Lung (tissue), 12 donors: ENCODE data around the gene LTB4R. TPM values are rescaled to one million over a fixed set of nuclear protein-coding genes. Genes with fewer than 3 reads are reported as not detected.

Source experiments
- ATAC-seq: fragments of 200-7000 bp; cut with Tn5 transposase; one replicate; pipeline ENCODE4 v1.9.1; 2020; ENCODE audit warnings: moderate number of reproducible peaks; ENCODE audit not compliant: insufficient read depth, low FRiP score
- DNase-seq, 3 donors: peaks; one replicate each; pipeline ENCODE4 v3.0.0-alpha.2; 2013 to 2017
- H3K27ac ChIP-seq, 2 donors: one replicate each; pipeline ENCODE4 v1.5.1; 2013; ENCODE audit warnings: mild to moderate bottlenecking in 2 of 2, moderate library complexity in 2 of 2, control low read depth in 1 of 2, inconsistent platforms in 1 of 2, low read depth in 1 of 2, low read length in 1 of 2
- H3K27me3 ChIP-seq, 3 donors: one replicate each; pipeline ENCODE4 v1.5.1; 2013; ENCODE audit warnings: low read length in 2 of 3; ENCODE audit not compliant: control insufficient read depth in 3 of 3, insufficient read depth in 3 of 3
- H3K36me3 ChIP-seq, 4 donors: one replicate each; pipeline ENCODE4 v1.5.1; 2013; ENCODE audit warnings: low read length in 4 of 4, mild to moderate bottlenecking in 1 of 4, moderate library complexity in 1 of 4; ENCODE audit not compliant: control insufficient read depth in 4 of 4, insufficient read depth in 4 of 4
- H3K4me1 ChIP-seq, 5 donors: one replicate each; pipeline ENCODE4 v1.5.1; 2013; ENCODE audit warnings: low read length in 5 of 5, mild to moderate bottlenecking in 2 of 5, moderate library complexity in 1 of 5; ENCODE audit not compliant: control insufficient read depth in 5 of 5, insufficient read depth in 5 of 5
- H3K4me3 ChIP-seq: one replicate; pipeline ENCODE4 v1.5.1; 2013; ENCODE audit warnings: mild to moderate bottlenecking, control low read depth, moderate library complexity
- H3K9ac ChIP-seq, 2 donors: one replicate each; pipeline ENCODE4 v1.5.1; 2013; ENCODE audit warnings: low read length in 2 of 2, control low read depth in 1 of 2; ENCODE audit not compliant: insufficient read depth in 1 of 2
- H3K9me3 ChIP-seq, 4 donors: one replicate each; pipeline ENCODE4 v1.5.1; 2013; ENCODE audit warnings: low read length in 3 of 4, mild to moderate bottlenecking in 1 of 4, moderate library complexity in 1 of 4; ENCODE audit not compliant: control insufficient read depth in 4 of 4, insufficient read depth in 3 of 4
- WGBS, 2 donors: extraction: QIAGEN DNeasy Blood & Tissue Kit; methylation state at CpG; one replicate each; pipeline ENCODE4 v1.1.7; 2013; 5-methylcytosine and 5-hydroxymethylcytosine counted together
- polyA plus RNA-seq, 2 donors: library from polyadenylated mRNA; stranded (reverse); fragments of 200-250 nt; gene quantifications; one replicate each; pipeline ENCODE4 v1.2.1, GENCODE V29; 2013
- total RNA-seq, 2 donors: library from RNA; depleted of rRNA in 1 of 2; stranded (reverse); fragments of >200 nt in 1 of 2; gene quantifications; one replicate each; pipeline ENCODE4 v1.2.1, GENCODE V29; 2014 to 2021
- TF ChIP-seq, protein P1 (sequence below): IDR thresholded peaks from 2 replicates; pipeline ENCODE4 v1.5.1; 2012; ENCODE audit warnings: mild to moderate bottlenecking; ENCODE audit errors: control extremely low read depth, extremely low read depth
- donor health status: control.
- donor health status: control.
- donor health status: Bipolar disorder and iron deficiency.
- donor health status: healthy.
- donor health status: DM: yes; HTN: yes; CAD: no.

LTB4R gene
- total and polyA plus RNA-seq, 4 donors = 4.4 to 47.0 (median 11.0) TPM

- ATAC-seq (no peak), DNase-seq (no peak)
- Histone ChIP-seq H3K9me3 (no peaks in the 10 kb centered on the region), H3K4me1 (peaks cover 2 to 45% (median 8%) of the 10 kb centered on the region in 5 donors), H3K27me3 (peaks cover 0 to 36% (median 23%) of the 10 kb centered on the region in 3 donors), H3K9ac (no peak overlapping the region), H3K4me3 (no peak overlapping the region), H3K27ac (peak overlapping the region in 1 of 2 donors; percentile 70), H3K36me3 (no peaks in the 10 kb centered on the region)
- WGBS, 2 donors = 63 to 73% methylated on average over 10 of the region's 10 CpGs
- TF ChIP-seq, protein P1, sequence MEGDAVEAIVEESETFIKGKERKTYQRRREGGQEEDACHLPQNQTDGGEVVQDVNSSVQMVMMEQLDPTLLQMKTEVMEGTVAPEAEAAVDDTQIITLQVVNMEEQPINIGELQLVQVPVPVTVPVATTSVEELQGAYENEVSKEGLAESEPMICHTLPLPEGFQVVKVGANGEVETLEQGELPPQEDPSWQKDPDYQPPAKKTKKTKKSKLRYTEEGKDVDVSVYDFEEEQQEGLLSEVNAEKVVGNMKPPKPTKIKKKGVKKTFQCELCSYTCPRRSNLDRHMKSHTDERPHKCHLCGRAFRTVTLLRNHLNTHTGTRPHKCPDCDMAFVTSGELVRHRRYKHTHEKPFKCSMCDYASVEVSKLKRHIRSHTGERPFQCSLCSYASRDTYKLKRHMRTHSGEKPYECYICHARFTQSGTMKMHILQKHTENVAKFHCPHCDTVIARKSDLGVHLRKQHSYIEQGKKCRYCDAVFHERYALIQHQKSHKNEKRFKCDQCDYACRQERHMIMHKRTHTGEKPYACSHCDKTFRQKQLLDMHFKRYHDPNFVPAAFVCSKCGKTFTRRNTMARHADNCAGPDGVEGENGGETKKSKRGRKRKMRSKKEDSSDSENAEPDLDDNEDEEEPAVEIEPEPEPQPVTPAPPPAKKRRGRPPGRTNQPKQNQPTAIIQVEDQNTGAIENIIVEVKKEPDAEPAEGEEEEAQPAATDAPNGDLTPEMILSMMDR = no peak
Observed at GRCh38 chr14:24315243-24315806, 4.0 kb downstream of the LTB4R start.

GRCh38 chr14:24315807-24316596 is 4.7 kb downstream of the LTB4R start:
- DNase-seq (peak in 2 of 3 donors; percentile 45 to 46), ATAC-seq (peak; percentile 16)
- H3K27me3 ChIP-seq = peaks cover 0 to 36% (median 23%) of the 10 kb centered on the region in 3 donors
- TF ChIP-seq, protein P1 = no peak
- H3K9ac ChIP-seq = no peak overlapping the region
- H3K9me3 ChIP-seq = no peaks in the 10 kb centered on the region
- no peaks in the 10 kb centered on the region for H3K36me3 ChIP-seq
- peak overlapping the region in 1 of 2 donors; percentile 70 for H3K27ac ChIP-seq
- H3K4me3 ChIP-seq = no peak overlapping the region
- 47 to 72% methylated on average over 69 to 70 of the region's 70 CpGs for WGBS, 2 donors
- H3K4me1 ChIP-seq = peaks cover 0 to 41% (median 7%) of the 10 kb centered on the region in 5 donors

DNA sequence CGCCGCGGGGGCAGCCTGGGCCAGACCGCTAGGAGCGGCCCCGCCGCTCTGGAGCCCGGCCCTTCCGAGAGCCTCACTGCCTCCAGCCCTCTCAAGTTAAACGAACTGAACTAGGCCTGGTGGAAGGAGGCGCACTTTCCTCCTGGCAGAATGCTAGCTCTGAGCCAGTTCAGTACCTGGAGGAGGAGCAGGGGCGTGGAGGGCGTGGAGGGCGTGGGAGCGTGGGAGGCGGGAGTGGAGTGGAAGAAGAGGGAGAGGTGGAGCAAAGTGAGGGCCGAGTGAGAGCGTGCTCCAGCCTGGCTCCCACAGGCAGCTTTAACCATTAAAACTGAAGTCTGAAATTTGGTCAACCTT is 5.3 kb downstream of the LTB4R start:
- DNase-seq = no peak
- Histone ChIP-seq H3K36me3 (no peaks in the 10 kb centered on the region), H3K27ac (peak overlapping the region; percentile 3 to 70), H3K27me3 (peaks cover 0 to 36% (median 23%) of the 10 kb centered on the region in 3 donors), H3K4me3 (no peak overlapping the region), H3K9ac (no peak overlapping the region), H3K9me3 (no peaks in the 10 kb centered on the region), H3K4me1 (peaks cover 0 to 39% (median 7%) of the 10 kb centered on the region in 5 donors)
- 55 to 64% methylated on average over 18 of the region's 18 CpGs for WGBS, 2 donors
- ATAC-seq = no peak
- TF ChIP-seq, protein P1 = no peak
